Activated CD4-positive, alpha-beta T cell treated with anti-CD3 and anti-CD28 coated beads, Interleukin-2, amount 50 U/mL, for 4 hours (primary cell): ENCODE measurements around the gene UBR3.
"Not testable (repeated sequence)": the region's sequence is repeated elsewhere in the genome, so short reads cannot be mapped to it uniquely, and the experiment has no call there.

Experiments used
- DNase-seq, 2 experiments: peaks; one replicate each; pipeline ENCODE4 v3.0.0-alpha.2; 2020

The UBR3 gene

DNA sequence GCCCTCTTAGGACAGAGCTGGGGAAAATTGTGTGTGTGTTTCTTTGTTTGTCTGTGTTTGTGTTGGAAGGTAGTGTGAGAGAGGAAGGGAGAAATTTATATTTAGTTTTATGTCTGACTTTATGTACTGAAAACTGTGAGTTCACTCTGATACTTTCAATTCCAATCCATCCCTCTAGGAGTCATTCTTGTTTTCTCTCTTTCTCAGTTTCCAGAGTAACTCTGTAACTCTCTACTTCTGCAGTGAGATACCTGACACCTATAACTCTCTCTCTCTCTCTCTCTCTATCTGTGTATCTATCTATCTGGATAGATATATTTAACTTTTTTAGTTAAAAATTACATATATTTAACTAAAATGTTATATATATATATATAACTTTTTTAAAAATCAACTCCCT is 128.7 kb downstream of the UBR3 start:
- no peak for DNase-seq

DNA sequence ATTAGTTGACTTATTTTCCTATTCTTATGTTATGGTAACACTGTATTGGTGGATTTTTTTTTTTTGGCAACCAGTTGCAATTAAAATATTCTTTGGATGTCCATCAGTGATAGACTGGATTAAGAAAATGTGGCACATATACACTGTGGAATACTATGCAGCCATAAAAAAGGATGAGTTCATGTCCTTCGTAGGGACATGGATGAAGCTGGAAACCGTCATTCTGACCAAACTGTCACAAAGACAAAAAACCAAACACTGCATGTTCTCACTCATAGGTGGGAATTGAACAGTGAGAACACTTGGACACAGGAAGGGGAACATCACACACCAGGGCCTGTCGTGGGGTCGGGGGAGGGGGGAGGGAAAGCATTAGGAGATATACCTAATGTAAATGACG is 130.0 kb downstream of the UBR3 start:
- not testable (repeated sequence) for DNase-seq

DNA sequence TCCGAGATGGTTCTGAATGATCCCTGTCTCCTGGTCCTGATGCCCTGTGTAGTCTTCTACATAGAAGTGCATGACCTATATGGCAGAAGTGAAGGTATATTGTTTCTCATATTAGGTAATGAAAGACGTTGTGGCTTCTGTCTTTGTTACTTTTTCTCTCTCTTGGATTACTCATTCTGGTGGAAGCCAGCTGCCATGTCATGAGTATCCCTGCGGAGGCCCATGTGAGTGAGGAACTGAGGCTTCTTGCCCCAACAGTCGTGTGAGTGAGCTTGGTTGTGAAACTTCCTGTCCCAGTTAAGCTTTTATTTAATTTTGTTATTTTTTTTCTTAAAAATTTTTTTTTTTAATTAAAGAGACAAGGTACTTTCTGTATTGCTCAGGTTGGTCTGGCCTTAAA is 134.7 kb downstream of the UBR3 start:
- no peak for DNase-seq

DNA sequence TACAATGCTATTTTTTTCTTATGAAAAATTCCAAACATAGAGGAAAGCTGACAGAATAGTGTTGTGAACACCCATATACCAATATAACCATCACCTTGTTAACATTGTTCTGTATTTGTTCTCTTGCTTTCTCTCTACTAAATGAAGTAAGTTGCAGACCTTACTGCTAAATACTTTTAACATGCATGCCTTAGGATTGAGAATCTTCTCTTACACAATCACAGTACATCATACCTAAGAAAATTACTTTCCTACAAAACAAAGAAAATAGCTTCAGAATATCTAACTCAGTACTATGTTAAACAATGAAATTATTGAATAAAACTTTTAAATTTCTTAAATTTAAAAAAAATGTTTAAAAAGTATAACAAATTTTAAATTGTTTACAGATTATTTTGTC is 136.5 kb downstream of the UBR3 start:
- no peak for DNase-seq

DNA sequence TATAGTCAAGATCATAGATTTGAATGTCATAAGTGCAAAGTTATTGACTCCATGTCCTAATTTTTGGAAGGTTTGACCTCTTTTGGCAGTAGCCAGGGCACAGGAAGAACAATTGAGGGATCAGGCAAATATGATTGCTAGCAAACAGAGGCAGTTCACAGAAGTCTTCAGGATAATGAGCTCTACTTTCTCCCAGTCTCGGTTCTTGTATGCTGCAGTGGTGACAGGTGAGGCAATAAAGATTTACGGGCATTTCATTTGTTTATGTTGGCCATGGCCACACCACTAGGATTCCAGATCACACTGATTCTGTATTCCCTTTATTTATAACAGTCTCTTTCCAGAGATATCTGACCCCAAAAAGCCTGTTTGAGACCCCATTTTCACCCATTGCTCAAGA is 137.5 kb downstream of the UBR3 start:
- DNase-seq: no peak

DNA sequence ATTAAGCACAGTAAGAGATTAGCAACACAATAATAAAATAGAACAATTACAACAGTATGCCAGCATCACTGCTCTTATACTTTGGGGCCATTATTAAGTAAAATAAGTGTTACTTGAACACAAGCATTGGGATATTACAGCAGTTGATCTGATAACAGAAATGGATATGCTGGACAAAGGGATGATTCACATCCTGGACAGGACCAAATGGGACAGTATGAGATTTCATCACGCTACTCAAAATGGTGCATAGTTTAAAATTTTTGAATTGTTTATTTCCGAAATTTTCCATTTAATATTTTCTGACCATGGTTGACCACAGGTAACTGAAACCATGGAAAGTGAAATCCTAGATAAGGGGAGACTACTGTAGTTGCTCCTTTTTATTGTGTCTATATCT is 138.2 kb downstream of the UBR3 start:
- no peak for DNase-seq

DNA sequence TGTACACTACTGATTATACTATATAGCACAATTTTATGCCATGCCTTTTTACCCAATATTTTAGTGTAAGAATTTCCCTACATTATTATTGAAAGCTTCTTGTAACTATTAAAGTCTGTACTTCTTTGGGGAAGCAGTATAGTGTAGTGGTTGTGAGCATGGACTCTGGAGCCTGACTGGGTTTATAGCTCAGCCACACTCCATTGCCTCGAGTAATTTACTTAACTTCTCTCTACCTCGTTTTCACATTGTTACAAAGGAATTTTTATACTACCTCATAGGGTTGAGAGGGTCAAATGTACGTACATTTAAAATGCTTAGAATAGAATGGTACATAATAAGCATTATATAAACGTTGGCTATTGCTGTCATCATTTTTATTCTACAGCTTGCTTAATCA is 139.2 kb downstream of the UBR3 start:
- DNase-seq: no peak

DNA sequence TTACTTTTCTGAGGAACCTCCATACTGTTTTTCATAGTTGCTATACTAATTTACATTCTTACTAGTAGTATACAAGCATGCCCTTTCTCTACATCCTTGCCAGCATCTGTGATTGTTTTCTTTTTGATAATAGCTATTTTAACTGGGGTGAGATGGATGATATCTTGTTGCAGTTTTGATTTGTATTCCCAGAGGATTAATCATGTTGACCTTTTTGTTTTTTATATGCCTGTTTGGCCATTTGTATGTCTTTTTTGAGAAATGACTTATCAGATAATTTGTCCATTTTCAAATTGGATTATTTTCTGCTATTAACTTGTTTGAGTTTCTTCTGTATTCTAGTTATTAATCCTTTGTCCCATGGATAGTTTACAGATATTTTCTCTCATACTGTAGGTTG is 141.5 kb downstream of the UBR3 start:
- no peak for DNase-seq

DNA sequence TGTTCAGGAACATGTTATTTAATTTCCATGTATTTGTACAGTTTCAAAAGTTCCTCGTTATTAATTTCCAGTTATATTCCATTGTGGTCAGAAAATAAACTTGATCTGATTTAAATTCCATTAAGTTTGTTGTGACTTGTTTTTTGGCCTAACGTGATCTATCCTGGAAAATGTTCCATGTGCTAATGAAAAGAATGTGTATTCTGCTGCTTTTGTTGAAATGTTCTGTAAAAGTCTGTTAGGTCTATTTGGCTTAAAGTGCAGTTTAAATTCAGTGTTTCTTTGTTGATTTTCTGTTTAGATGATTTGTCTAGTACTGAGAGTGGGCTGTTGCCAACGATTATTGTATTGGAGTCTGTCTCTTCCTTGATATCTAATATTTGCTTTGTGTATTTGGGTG is 148.0 kb downstream of the UBR3 start:
- no peak for DNase-seq

DNA sequence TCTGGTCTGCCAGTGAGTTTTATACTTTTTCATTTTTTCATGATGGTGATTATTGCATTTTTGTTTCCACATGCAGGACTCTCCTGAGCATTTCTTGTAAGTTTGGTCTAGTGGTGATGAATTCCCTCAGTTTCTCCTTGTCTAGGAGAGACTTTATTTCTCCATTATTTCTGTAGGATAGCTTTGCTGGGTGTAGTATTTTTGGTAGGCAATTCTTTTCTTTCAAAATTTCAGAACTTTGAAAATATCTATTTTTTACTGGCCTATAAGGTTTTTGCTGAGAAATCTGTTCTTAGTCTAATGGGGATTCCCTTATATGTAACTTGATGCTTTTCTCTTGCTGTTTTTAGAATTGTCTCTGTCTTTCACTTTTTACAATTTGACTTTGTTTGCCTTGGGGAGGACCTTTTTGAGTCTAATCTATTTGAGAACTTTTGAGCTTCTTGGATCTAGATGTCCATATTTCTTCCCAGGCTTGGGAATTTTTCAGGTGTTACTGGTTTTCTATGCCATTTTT is 149.1 kb downstream of the UBR3 start:
- DNase-seq: no peak

DNA sequence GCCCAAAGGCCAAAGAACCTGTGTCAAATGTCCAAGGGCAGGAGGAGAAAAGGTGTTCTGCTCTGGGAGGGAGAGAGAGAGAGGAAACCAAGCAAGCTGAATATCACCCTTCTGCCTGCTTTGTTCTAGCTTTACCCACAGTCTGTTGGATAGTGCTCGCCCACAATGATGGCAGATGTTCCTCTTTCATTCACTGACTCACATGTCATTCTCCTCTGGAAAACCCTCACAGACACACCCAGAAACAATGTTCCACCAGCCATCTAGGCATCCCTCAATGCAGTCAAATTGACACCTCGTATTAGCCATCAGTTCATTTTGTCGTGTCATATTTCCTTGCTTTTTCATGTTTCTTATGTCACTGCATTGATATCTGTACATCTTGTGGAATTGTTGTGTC is 150.3 kb downstream of the UBR3 start:
- DNase-seq: no peak

DNA sequence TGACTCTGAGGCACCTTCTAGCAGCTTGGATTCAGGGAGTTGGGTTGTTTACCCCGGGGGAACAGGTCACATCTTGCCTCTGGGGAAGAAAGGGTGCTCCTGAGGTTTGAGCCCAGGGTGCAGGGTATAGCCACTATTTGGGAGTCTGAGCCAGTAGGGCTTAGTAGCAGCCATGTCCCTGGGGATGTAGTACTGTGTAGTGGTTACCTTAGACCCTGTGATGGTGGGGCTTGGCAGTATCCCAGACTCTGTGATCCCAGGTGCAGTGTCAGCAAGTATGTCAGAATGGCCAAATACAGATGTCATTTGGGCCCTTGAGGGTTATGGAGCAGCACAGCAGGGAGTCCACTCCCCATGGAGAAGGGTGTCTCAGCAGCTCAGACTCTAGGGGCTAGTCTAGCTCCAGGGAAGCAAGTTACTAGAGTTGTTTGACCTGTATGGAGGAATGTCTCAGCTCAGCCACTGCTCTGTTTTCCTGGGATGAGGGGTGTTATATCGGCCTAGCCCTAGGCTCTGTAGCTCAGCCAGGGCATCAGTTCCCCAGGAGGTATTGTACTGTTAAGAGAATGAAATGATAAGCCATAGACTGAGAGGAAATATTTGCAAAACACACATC is 151.3 kb downstream of the UBR3 start:
- DNase-seq: no peak

DNA sequence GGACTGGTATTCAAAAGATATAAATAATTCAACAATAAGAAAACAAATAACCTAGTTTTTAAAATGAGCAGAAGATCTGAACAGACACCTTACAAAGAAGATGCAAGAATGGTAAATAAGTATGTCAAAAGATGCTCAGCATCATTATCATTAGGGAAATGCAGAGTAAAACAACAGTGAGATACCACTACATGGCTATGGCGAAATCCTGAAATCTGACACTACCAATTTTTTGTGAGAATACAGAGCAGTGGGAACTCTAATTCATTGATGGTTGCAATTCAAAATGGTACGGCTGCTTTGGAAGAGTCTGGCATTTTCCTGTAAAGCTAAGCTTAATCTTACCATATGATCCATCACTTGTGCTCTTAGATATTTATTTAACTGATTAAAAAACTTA is 151.8 kb downstream of the UBR3 start:
- no peak for DNase-seq

DNA sequence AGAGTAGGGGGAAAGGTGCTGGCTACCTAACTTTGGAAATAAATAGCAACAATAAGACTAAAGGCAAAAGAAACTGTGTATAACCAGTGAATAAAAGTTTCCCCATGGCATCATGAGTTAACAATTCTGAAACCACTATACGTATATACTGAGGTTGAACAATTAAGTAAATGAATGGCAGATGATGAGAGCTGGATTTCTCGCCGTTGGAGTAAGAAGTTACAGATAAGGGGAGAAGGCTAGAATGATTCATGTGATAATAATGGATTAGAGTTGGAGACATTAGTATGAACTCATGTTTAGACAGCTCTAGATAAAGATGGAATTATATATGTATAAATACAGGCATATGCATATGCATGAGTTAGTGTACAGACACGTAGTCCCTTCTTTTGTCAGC is 152.7 kb downstream of the UBR3 start:
- DNase-seq: no peak

DNA sequence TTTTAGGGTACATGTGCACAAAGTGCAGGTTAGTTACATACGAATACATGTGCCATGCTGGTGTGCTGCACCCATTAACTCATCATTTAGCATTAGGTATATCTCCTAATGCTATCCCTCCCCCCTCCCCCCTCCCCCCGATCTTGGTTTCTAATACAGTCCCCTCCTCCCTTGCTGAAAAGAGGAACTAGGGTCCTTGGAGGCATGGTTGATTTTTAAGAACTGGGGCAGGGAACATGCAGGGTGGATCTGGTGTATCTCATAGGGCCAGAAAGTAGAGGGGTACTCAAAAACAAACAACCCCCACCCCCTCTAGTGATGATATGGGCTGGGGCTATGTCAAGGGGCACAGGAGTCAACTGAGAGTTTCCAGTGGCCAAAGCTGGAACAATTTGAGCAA is 153.4 kb downstream of the UBR3 start:
- no peak for DNase-seq

DNA sequence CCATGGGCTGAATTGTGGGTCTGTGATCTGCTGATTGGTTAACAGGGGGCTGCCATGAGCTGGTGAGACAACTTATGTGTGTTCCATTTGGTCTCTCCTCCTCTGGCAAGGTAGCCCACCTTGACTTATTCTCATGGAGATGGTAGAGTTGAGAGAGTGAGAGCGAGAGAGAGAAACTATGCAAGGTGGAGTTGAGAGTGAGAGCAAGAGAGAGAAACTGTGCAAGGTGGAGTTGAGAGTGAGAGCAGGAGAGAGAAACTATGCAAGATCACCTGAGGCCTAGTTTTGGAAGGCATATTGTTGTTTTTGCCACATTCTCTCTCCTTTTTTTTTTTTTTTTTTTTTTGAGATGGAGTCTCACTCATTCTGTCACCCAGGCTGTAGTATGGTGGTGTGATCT is 155.7 kb downstream of the UBR3 start:
- no peak for DNase-seq

DNA sequence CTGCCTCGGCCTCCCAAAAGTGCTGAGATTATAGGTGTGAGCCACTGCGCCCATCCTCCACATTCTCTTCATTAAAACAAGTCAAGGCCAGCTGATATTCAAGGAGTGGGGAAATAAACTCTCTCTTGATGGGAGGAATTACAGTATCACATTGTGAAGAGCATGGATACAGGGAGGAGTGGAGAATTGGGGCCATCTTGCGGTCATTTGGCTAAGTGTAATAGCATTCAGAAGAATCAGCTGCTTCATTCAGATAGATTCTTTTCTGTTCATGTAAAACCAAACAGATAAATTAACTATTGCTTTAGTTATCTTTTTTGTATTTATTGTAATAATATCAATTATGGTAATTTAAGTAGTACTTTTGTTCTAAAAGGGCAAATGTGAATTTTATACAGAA is 156.3 kb downstream of the UBR3 start:
- no peak for DNase-seq

DNA sequence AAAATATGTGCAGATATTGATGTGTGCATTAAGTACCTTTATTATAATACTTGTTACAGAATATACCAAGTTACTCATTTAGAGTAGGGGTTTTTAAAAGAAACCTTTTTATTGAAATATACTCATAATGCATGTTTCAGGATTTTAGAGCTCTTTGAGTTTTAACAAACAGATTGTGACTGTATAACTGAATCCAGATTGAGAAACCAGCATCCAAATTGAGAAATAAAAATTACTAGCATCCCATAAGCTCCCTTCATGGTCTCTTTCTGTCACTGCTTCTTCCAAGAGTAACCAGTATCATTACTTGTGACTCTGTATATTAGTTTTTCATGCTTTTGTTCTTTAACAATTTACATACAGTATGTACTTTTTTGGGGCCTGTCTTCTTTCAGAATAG is 156.9 kb downstream of the UBR3 start:
- DNase-seq: no peak

DNA sequence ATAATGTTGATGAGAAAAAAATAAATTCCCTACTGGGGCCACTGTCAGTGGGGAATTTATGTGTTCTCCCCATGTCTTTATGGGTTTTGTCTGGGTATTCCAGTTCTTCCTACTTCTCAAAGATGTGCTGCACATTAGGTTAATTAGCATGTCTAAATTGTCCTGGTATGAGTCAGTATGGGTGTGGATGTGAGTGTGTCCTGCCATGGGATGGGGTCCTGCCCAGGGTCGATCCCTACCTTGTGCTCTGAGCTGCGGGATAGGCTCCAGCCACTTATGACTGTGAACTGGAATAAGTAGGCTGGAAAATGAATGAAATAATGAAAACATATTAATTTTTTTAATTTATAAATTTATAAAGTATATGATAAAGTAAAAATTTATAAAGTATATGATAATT is 167.5 kb downstream of the UBR3 start:
- no peak for DNase-seq

DNA sequence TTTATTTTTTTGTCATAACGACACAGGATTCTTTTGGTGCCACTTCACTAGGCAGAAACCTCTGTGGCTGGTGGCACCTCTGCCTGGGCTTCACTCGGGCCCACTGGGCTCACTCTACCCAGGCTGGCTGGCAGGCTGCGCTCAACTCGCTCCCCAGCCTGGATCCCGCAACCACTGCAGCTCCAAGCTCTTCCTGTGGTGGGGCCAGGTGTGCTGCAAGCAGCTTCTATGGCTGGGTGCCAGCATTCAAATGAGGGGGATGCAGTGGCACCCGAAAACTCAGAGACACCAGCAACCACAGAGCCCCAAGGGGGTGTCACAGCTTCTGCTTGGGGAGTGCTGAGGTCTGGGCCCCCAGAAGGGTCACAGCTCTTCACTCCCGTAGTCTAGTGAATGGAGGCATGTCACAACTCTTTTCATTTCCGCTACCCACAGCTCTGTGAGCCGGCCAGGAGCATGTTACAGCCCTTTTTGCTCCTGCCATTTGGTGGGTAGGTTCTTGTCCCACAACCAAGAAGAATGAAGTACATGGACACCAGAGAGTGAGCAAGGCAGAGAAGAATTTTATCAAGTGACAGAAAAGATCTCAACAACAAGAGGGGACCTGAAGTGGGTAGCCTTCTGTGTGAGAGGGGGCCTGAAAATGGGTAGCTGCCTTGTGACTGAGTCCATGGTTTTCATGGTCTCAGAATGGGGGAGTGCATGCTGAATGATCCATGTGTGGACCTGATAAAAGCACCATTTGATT is 170.1 kb downstream of the UBR3 start:
- DNase-seq: no peak

DNA sequence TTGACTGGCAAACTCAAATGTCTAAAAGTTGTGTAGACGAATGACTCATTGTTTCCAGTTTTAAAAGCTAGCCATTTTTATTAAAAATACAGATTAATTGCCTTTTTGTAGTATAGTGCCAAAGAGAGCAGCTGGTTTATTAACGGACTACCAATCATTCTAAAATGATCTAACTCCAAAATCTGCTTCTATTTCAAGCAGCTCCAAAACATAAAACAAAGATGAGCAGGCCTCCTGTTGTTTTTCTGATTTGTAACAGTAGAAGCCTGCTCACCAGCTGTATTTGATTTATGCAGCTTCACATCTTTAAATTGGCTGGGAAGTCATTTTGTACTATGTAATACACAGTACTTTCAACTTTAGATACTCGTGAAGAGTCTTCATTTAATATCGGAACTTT is 171.8 kb downstream of the UBR3 start:
- no peak for DNase-seq

DNA sequence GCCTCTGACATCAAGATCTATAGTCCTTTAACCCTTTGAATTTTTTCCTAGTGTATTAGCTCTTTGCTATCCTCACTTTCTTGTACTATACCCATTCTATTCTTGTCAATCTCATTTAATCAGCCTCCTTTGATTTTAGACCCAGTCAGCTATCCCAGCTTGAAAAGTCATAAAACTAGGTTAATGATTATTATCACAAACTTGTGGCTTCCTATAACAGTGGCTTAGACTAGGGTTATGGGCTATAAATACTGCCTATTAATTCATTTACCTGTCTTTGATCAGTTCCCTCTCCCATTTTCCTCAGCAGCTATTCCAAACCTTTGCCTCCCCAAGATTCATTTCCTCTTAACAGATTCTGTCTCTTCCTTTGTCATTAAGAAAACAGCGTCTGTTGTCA is 174.8 kb downstream of the UBR3 start:
- no peak for DNase-seq

DNA sequence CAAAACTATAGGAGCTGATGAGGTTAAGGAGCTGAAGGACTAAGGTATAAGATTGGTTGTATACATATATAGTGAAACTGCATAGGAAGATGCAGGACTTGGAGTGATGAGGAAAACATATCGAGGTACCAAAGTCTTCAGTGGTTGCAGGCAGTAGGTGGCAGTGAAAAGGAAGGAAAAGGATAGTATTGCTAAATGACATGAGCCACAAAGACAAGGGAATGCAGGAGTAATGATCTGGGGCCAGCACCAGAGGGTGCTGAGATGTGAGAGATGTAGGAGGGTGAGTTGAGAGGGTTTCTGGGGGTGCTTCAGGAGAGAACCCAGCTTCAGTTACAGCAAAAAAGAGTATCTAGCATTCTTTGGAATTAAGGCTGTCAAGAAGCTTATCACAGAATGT is 178.4 kb downstream of the UBR3 start:
- DNase-seq: no peak

DNA sequence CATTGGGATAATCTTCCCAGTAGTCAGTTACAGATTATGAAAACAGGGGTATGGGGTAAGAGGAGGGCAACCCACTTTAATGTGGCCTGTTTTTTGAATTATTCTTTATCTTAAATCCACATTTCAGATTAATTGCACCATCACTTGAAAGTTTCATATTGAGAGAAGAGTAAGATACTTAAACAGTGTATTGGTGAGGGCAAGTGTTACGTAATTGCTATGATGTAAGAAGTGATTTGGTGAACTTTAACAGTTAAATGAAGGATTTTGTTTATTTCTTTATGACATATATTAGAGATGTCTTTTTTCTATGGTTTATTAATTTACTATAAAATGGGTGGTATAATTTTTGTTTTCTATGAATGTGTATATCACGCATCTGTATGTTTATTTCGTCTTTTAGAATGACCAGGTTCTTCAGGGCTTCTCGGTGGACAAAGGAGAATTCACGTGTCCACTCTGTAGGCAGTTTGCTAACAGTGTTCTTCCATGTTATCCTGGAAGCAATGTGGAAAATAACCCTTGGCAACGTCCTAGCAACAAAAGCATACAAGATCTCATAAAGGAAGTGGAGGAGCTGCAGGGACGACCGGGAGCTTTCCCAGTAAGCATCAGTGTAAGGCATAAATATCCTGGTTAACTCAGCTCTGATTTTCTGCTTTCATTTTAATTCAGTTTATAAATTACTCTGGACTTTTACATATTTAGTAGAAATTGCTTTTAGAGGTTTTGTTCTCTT is 179.5 kb downstream of the UBR3 start:
- DNase-seq: no peak
